A172 (cell line): ENCODE results near the gene FTL. TPM values are rescaled to one million over a fixed set of nuclear protein-coding genes. Genes with fewer than 3 reads are reported as not detected.

Source experiments
- total RNA-seq: library from RNA; depleted of rRNA; stranded (reverse); fragments of >200 nt; shearing (Covaris generic); gene quantifications from 2 replicates; pipeline ENCODE4 v1.2.3, GENCODE V29; 2014; rRNA removed

The FTL gene
- total RNA-seq, 1 experiment from 2014 or later, result 2,662 TPM

Other genes with a start within 250 kb of the FTL start
- gene MAMSTR, start 245.6 kb upstream of the FTL start, total RNA-seq, result 0.93 and 1.1 TPM in 2 replicates
- 0.07 and 0.12 TPM in 2 replicates for gene RASIP1, start 224.7 kb upstream of the FTL start, total RNA-seq
- gene IZUMO1, start 218.4 kb upstream of the FTL start, total RNA-seq, result not detected in 2 replicates
- gene FUT1, start 212.7 kb upstream of the FTL start, total RNA-seq, result 0.81 and 0.98 TPM in 2 replicates
- gene FGF21, start 209.8 kb upstream of the FTL start, total RNA-seq, result not detected in 2 replicates
- 29.5 and 36.8 TPM in 2 replicates for gene BCAT2, start 154.3 kb upstream of the FTL start, total RNA-seq
- gene HSD17B14, start 128.8 kb upstream of the FTL start, total RNA-seq, result 9.9 and 14.6 TPM in 2 replicates
- gene PLEKHA4, start 96.7 kb upstream of the FTL start, total RNA-seq, result 1.9 and 6.9 TPM in 2 replicates
- 20.8 and 34.8 TPM in 2 replicates for gene PPP1R15A, start 92.9 kb upstream of the FTL start, total RNA-seq
- not detected in 2 replicates for gene TULP2, start 66.6 kb upstream of the FTL start, total RNA-seq
- gene NUCB1, start 65.0 kb upstream of the FTL start, total RNA-seq, result 91.4 and 104 TPM in 2 replicates
- gene DHDH, start 31.6 kb upstream of the FTL start, total RNA-seq, result 0.10 TPM in 1 of 2 replicates, not detected in the other
- 32.4 and 40.6 TPM in 2 replicates for gene BAX, start 10.4 kb upstream of the FTL start, total RNA-seq
- gene GYS1, start 28.0 kb downstream of the FTL start, total RNA-seq, result 14.1 and 18.2 TPM in 2 replicates
- gene RUVBL2, start 28.6 kb downstream of the FTL start, total RNA-seq, result 121 and 149 TPM in 2 replicates
- gene LHB, start 51.8 kb downstream of the FTL start, total RNA-seq, result not detected in 2 replicates
- gene CGB3, start 59.0 kb downstream of the FTL start, total RNA-seq, result 2.6 TPM in 1 of 2 replicates, not detected in the other
- gene CGB2, start 66.6 kb downstream of the FTL start, total RNA-seq, result not detected in 2 replicates
- not detected in 2 replicates for gene CGB1, start 71.6 kb downstream of the FTL start, total RNA-seq
- 1.3 and 3.4 TPM in 2 replicates for gene CGB5, start 78.5 kb downstream of the FTL start, total RNA-seq
- gene CGB8, start 83.8 kb downstream of the FTL start, total RNA-seq, result 4.7 and 8.8 TPM in 2 replicates
- gene CGB7, start 92.4 kb downstream of the FTL start, total RNA-seq, result 0.43 and 1.4 TPM in 2 replicates
- not detected in 2 replicates for gene NTF4, start 99.5 kb downstream of the FTL start, total RNA-seq
- gene KCNA7, start 107.4 kb downstream of the FTL start, total RNA-seq, result not detected in 2 replicates
- gene SNRNP70, start 120.1 kb downstream of the FTL start, total RNA-seq, result 143 and 174 TPM in 2 replicates
- 0.16 and 8.5 TPM in 2 replicates for gene LIN7B, start 149.1 kb downstream of the FTL start, total RNA-seq
- gene C19orf73, start 153.8 kb downstream of the FTL start, total RNA-seq, result not detected in 2 replicates
- 3.4 and 4.7 TPM in 2 replicates for gene PPFIA3, start 154.2 kb downstream of the FTL start, total RNA-seq
- gene HRC, start 190.1 kb downstream of the FTL start, total RNA-seq, result 0.07 TPM in 1 of 2 replicates, not detected in the other
- gene TRPM4, start 192.5 kb downstream of the FTL start, total RNA-seq, result 3.6 and 7.6 TPM in 2 replicates